Testis (tissue), 3 donors: ENCODE data around the gene CCHCR1. TPM values are rescaled to one million over a fixed set of nuclear protein-coding genes. Genes with fewer than 3 reads are reported as not detected.

Source experiments
- DNase-seq: peaks from one replicate; pipeline ENCODE4 v3.0.0-alpha.2; 2019
- H3K27ac ChIP-seq, 2 donors: fragments of 200-600 bp; sonication (generic); one replicate each; pipeline ENCODE4 v1.5.1; 2019
- H3K27me3 ChIP-seq: fragments of 200-600 bp; sonication (generic); one replicate; pipeline ENCODE4 v1.5.1; 2019
- H3K36me3 ChIP-seq: fragments of 200-600 bp; sonication (generic); one replicate; pipeline ENCODE4 v1.5.1; 2017; ENCODE audit warnings: low read depth; ENCODE audit errors: missing control alignments
- H3K4me1 ChIP-seq: fragments of 200-600 bp; sonication (generic); one replicate; pipeline ENCODE4 v1.5.1; 2019
- H3K4me3 ChIP-seq, 2 donors: fragments of 200-600 bp; sonication (generic); one replicate each; pipeline ENCODE4 v1.5.1; 2017 to 2019
- H3K9me3 ChIP-seq: fragments of 200-600 bp; sonication (generic); one replicate; pipeline ENCODE4 v1.5.1; 2017
- POLR2A ChIP-seq: fragments of 450-650 bp; IDR thresholded peaks from one replicate; pipeline ENCODE4 v1.6.1; 2017; ENCODE audit warnings: antibody characterized with exemption, mild to moderate bottlenecking, moderate library complexity
- WGBS, 2 donors: methylation state at CpG; one replicate each; pipeline ENCODE4 v1.1.5; 2018; 5-methylcytosine and 5-hydroxymethylcytosine counted together
- intact Hi-C: fragments of 100-400 bp; cut with DNase I; formaldehyde crosslinking; loops from one replicate; pipeline ENCODE4 v1.15.1; 2023; ENCODE audit warnings: low total_unique reads
- polyA plus RNA-seq: library from polyadenylated mRNA; stranded (reverse); fragments of 350-450 nt; fragmentation: Illumina TruSeq; extraction: RNeasy Lipid Tissue Mini Kit (QIAGEN cat#74804); gene quantifications from one replicate; pipeline ENCODE4 v1.2.3, GENCODE V29; 2014; ENCODE audit warnings: low read depth, low replicate concordance; ENCODE audit not compliant: insufficient read depth
- total RNA-seq, 2 donors: library from RNA; depleted of rRNA; stranded (reverse); fragments of >200 nt; gene quantifications; one replicate each; pipeline ENCODE4 v1.2.3, GENCODE V29; 2016
- TF ChIP-seq, protein P1 (sequence below), 3 experiments: fragments of 450-650 bp in 2 of 3; fragments of 200-600 bp in 1 of 3; sonication (generic) in 1 of 3; IDR thresholded peaks; one replicate each; pipeline ENCODE4 v1.5.1; 2016 to 2019; ENCODE audit warnings: antibody characterized with exemption in 3 of 3, mild to moderate bottlenecking in 2 of 3, moderate library complexity in 1 of 3

Gene CCHCR1
- total and polyA plus RNA-seq, 3 donors from 2014 or later = 86.4 to 174 (median 93.2) TPM

DNA sequence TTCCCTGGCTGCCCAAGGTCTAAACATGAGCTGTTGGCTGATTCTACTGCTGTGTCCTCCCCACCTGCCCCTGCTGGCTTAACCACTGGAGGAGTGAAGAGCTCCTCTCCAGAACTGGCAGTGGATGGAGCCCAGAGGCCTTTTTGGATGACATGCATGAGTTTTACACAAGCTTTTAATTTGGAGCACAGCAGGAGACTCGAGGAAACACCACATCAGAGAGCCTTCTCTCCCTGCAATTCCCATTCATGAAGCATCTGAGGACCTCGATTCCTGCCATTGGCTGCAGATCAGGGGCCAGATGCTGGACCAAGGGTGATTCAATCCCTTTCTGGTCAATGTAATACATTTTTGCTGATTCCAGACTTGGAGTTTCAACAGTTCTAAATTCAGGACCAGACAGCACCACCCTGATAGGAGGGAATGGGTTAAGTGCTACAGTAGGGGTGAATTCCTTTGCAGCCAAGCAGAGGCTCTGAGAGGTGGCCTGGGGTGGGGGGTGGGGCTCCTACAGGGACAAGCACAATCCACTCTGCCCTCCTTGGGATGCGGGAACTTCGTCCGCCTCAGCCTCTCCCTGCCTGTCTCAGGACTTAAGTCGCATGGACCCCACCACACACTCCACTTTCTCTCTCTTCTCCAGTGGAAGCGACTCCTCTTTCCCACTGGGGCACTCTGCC, 43.6 kb downstream of the CCHCR1 start:
- Histone ChIP-seq H3K27ac (no peak overlapping the region), H3K9me3 (no peaks in the 10 kb centered on the region)
- 64 to 90% methylated on average over 5 to 7 of the region's 7 CpGs for WGBS, 2 donors

DNA sequence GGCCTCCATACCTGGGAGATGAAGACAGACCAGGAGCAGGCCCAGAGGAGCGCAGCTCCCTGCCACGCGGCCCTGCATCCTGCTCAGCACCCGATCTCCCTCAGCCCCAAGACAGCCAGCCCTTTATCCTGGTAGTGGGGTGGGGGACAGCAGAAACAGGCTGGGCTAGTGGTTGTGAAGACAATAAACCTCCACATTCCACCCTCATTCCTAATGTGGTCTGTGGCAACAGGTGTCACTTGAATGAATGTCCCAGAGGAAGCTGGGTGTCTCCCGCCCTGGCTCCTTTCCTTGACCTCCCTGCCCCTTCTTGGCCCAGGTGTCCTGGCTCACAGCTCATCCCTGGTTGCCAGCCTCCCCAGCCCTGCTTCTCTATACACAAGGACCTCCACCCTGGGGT, 45.1 kb downstream of the CCHCR1 start, which contains the start of gene C6orf15:
C6orf15 (minus strand) TSS at position 98 of the 400 bp plus-strand sequence; CDS start at position 78, 20 bp downstream.
- DNase-seq = no peak
- Histone ChIP-seq H3K27me3 (no peaks in the 10 kb centered on the region), H3K9me3 (no peaks in the 10 kb centered on the region), H3K27ac (no peak within 1 kb of the TSS), H3K4me1 (peaks cover 15% of the 10 kb centered on the region), H3K4me3 (no peak within 1 kb of the TSS), H3K36me3 (no peaks in the 10 kb centered on the region)
- WGBS, 2 donors = 91 to 93% methylated on average over 5 of the region's 5 CpGs
- intact Hi-C loops = no loop called here
- TF ChIP-seq, protein P1, sequence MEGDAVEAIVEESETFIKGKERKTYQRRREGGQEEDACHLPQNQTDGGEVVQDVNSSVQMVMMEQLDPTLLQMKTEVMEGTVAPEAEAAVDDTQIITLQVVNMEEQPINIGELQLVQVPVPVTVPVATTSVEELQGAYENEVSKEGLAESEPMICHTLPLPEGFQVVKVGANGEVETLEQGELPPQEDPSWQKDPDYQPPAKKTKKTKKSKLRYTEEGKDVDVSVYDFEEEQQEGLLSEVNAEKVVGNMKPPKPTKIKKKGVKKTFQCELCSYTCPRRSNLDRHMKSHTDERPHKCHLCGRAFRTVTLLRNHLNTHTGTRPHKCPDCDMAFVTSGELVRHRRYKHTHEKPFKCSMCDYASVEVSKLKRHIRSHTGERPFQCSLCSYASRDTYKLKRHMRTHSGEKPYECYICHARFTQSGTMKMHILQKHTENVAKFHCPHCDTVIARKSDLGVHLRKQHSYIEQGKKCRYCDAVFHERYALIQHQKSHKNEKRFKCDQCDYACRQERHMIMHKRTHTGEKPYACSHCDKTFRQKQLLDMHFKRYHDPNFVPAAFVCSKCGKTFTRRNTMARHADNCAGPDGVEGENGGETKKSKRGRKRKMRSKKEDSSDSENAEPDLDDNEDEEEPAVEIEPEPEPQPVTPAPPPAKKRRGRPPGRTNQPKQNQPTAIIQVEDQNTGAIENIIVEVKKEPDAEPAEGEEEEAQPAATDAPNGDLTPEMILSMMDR (IDR thresholded peaks at IDR 0.05) = no peak
- no peak for TF ChIP-seq POLR2A

More for the DNA sequence above, 43.6 kb downstream of the CCHCR1 start:
- H3K36me3 ChIP-seq = no peaks in the 10 kb centered on the region
- no peak overlapping the region for H3K4me3 ChIP-seq
- intact Hi-C loops = no loop called here
- TF ChIP-seq, protein P1 (IDR thresholded peaks at IDR 0.05) = no peak
- TF ChIP-seq POLR2A = no peak
- H3K27me3 ChIP-seq = no peaks in the 10 kb centered on the region
- no peak for DNase-seq
- peaks cover 16% of the 10 kb centered on the region for H3K4me1 ChIP-seq

DNA sequence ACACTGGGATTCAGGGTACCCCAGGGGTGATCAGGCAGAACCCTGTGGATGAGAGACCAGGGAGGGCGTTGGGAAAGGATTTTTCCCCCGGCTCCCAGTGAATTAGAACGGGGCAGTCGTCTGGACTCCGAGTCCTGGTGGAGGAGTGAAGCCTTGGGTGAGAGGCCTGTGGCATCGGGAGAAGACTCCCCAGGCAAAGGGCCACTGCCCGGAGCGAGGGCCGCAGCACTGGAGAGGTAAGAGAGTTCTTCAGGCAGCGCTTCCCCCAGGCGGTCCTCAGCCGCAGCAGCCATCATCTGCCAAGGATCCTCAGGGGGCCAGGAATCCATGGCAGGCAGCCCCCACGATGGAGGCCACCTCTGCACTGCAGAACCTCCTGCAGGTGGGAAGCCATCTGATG, 45.9 kb downstream of the CCHCR1 start:
- no peak overlapping the region for H3K4me3 ChIP-seq
- no peak overlapping the region for H3K27ac ChIP-seq
- no peaks in the 10 kb centered on the region for H3K36me3 ChIP-seq
- DNase-seq = no peak
- H3K9me3 ChIP-seq = no peaks in the 10 kb centered on the region
- no peaks in the 10 kb centered on the region for H3K27me3 ChIP-seq
- intact Hi-C loops = no loop called here
- 91 to 98% methylated on average over 11 to 13 of the region's 13 CpGs for WGBS, 2 donors
- H3K4me1 ChIP-seq = peaks cover 11% of the 10 kb centered on the region
- TF ChIP-seq POLR2A = no peak
- TF ChIP-seq, protein P1 (IDR thresholded peaks at IDR 0.05) = no peak

DNA sequence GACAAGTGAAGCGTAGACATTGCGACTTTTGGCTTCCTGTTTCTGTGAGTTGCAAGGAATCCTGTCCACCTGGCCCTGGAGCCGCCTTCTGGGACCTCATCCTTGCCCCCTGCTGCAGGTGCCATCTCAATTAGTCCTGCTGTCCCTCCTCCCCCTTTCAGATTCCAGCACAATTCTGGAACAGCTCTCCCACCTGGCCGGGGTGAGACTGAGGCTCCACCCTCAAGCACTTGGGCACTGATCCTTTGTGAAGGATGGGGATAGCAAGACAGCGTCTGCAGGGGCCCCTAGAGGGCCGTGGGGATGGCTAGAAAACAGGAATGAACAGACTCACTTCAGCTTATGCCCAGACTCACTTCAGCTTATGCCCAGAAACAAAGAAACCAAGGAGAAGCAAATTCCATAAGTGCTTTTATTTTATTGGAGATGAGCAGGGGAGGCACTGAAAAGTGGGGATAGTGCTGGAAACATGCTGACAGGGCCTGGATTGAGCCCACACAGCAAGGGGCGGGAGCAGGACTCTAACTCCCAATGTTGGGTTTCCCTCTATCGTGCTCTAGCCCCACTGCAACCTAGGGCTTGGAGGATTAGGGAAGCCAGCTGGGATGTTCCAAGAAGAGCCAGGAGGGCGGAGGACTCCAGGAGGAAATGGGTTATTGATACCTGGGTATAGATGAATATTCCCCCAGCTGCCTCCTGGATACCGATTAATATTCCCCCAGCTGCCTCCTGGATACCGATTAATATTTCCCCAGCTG, 46.6 kb downstream of the CCHCR1 start:
- peaks cover 11% of the 10 kb centered on the region for H3K4me1 ChIP-seq
- no peaks in the 10 kb centered on the region for H3K9me3 ChIP-seq
- no peak for DNase-seq
- H3K27me3 ChIP-seq = no peaks in the 10 kb centered on the region
- no peaks in the 10 kb centered on the region for H3K36me3 ChIP-seq
- H3K27ac ChIP-seq = no peak overlapping the region
- no peak for TF ChIP-seq POLR2A
- TF ChIP-seq, protein P1 (IDR thresholded peaks at IDR 0.05) = no peak
- intact Hi-C loops = no loop called here
- no peak overlapping the region for H3K4me3 ChIP-seq
- WGBS, 2 donors = 77 to 82% methylated on average over 11 of the region's 11 CpGs
